Measurements from ENCODE around the gene MEF2D.

The MEF2D gene

DNA sequence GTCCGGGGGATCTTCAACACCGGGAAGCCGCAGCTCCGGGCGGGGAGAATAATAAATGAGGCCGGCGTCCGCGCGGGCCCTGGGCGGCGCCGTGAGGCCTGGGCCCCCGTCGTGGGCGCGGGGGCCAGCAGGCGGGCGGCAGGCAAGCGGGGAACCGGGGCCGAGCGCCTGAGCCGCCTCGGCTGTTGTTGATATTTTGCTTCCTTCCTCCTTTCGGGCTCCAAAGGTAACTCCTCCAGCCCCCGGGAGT is at the start of gene MEF2D:
Gene MEF2D, minus strand, starts transcription at position 233 of the 250 bp plus-strand sequence. CDS start 17,483 bp downstream, outside the sequence.
- no peak for DNase-seq (ENCODE audit: low spot score)

DNA sequence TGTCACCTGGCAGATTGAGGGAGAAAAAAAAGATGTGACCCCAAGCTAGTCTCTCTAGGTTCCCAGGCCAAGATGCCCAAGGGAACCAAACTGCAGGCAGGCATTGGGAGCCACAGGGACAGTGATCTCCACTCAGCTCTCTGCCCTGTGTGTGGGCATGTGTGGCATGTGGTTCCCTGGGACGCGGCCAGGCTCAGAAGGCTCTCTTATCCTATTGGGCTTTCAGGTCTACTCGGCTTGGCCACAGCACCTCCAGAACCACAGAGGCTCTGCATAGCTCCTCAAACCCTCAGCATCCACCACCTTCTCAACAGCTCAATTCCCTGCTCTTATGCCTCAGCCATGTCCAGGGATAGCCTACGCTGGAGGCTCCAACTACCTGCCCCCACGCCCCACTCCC is 49.8 kb upstream of the MEF2D start:
- DNase-seq (ENCODE audit: low spot score) = no peak

DNA sequence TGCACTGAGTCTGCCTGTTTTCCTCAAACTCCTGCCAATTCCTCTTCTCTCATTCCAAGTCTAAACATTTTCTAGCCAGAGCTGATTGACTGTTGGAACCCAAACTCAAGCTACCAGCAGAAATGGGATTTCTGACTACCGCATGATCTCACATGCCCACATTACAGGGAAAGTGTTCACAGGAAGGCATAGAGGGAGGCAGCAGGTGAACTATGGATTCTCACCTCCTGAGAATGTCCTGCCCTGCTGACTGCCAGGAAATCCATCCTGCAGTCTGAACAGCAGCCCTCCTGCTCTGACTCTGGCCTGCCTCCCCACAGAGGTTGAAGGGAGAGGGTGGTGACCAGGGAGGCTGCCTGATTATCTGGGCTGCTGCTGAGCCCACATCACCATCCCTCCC is 49.3 kb upstream of the MEF2D start:
- no peak for DNase-seq (ENCODE audit: low spot score)

DNA sequence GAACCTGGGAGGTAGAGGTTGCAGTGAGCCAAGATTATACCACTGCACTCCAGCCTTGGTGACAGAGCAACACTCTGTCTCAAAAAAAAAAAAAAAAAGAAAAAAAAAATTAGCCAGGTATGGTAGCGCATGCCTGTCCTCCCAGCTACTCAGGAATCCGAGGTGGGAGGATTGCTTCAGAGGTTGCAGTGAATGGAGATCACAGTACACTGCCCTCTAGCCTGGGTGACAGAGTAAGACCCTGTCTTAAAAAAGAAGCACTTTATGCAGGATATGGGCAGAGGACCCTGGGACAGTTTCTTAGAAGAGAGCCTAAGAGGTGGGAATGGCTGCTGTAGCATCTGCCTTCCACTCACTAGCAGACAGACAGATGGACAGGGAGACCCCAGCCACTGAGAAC is 48.8 kb upstream of the MEF2D start:
- no peak for DNase-seq (ENCODE audit: low spot score)

DNA sequence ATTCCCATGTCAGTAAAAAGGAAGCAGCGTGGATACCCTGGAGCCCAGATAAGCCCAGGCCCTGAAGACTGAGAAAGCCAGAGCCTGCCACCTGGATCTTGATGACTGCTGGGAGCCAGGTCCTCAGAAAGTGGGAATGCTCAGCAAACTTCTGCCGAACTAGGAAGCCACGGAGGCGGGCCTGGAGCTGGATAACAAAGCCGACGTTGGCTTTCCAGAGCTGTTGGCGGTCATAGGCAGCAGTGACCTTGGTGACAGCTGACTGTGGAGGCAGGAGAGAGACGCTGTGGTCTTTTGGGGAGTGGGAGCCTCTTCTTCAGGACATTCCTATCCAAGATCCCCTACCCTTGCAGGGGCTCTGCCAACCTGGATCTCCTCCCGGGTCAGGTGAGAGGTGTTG is 47.4 kb upstream of the MEF2D start:
- no peak for DNase-seq (ENCODE audit: low spot score)

DNA sequence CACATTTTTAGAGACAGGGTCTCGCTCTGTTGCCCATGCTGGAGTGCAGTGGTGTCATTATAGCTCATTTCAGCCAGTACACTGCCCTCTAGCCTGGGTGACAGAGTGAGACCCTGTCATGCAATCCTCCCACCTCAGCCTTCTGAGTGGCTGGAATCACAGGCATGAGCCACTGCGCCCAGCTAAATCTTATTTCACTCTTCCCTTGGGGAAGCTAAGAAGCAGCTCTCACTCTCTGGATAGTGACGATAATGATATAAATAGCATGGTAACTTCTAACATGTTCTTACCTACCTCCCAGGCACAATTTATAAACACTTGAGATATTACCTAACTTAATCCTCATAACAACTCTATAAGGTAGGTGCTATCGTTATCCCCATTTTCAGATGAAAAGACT is 46.9 kb upstream of the MEF2D start:
- no peak for DNase-seq (ENCODE audit: low spot score)

DNA sequence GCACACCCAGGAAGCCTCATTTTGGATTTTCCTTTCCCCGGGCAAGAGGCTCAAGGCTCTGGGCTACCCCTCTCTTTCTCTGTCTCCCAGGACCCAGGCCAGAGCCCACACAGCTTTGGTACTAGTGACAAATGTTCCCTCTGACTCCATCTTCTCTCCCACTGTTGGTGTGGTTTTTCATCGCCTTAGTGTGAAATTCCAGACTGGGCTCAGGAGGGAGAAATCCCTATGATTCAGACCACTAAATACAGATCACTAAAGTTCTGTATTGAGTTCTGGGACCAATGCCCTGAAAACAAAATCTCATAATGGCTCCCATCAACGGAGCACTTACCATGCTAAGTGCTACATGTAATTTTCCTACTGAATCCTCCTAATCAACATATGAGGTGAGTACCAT is 45.7 kb upstream of the MEF2D start:
- DNase-seq (ENCODE audit: low spot score) = no peak

DNA sequence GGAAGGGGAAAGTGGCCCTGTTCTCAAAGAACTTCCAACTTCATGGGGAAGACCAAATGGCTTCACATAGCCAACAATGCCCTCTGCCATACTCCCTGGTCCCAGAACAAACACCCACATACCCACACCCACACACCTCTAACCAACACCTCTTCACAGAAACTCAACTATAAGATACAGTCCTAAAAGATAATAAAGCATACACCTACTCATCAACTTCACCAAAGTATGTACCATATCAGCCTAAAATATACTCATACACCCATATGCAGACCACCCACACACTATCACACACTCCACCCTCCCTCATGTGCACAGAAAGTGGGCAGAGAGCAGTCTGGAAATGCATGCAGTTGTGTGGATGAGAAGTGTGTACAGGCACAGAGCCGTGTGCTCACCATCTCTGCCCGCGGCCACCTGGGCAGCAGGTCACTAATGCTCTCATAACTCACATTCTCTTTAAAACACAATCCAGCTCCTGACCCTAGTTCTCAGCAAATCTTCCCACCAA is 44.1 kb upstream of the MEF2D start:
- DNase-seq (ENCODE audit: low spot score) = no peak

DNA sequence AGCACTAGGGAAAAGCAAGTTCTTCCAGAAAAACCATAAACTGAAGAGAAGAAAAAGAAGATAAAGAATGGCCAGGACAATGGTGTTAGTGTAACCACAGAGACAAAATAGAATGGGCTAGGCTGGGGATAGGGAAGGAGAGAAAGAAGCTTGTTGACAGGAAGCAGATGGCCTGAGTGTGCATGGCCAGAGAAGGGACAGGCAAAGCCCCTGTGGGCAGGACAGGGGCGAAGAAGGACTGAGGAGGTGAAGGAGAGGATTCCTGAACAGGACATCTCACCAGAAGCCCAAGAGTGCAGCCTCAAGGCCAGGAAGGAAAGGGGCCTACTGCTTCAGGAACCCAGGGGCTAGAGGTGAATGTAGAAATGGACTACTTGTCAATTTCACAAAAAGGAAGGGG is 42.5 kb upstream of the MEF2D start:
- no peak for DNase-seq (ENCODE audit: low spot score)

DNA sequence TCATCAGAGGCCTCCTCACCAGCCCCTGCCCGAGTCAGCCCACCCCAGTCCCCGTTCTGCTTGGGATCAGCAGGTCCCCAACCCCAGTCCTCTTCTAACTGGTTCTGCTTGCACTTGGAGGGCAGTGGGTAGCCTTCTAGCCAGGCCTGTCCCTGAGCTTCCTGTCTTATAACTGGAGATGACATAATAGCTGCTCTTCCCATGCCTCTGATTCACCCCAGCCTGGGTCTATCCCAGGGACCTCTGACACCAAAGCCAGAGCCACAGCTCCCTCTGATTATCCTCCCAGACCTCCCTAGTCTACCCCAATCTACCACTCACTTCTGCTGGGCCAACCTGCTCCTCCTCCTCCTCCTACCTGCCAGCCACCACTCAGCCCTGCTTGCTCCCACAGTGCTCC is 40.4 kb upstream of the MEF2D start:
- DNase-seq (ENCODE audit: low spot score) = no peak

DNA sequence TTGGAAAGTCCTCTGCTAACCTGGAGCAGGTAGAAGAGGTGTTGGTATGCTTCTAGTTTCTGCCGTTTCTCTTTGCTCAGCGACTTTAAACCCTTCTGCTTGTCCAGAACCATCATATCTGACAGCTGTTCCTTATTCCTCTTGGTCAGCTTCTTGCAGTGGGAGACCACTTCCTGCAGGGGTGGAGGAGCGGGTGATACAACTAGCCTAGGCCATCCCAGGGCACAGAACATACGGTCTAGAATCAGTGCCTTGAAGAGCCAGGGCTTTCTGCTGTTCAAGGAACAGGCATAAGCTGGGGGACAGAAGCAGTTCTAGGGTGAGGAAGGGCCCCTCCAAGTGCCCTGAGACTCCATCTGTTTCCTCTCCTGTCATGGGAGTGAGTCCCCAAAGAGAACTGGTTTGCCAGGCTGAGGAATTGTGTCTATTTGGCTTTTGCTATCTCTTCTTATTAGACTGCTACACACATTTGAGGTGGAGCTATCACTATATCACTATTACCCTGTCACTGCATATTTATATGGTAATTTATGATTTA is 39.3 kb upstream of the MEF2D start:
- DNase-seq (ENCODE audit: low spot score) = no peak

DNA sequence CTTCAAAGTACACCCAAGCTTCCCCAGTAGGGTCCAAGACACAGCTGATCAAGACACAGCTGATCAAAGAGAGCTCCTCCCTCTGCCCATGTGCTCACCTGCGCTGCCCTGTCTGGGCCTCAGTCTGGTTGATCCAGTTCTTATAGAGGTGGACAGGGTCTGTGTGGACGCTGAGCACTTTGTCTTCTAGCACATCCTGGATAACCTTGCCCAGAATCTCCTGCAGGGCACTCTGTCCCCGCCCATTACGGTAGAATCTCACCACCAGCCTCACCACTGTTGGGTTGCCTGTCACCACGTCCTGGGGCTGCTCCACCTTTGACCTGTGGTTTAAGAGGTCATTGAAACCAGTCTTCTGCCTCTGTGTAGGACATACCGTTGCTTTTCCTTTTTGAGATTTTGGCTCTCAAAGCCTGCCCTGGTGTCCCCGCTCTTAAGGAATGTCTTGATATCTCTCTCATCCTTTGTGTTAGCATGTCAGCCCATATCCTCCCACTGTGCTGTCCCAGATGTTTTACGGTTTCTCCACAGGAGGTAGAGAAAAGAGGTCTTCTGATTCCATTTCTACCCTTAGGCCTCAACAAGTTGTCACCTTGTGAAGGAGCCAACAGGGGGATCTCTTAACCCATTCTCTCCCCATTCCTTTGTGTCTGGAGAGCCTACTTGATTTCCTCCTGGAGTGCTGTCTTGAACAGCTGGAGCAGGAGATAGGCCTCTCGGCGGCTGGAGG is 38.3 kb upstream of the MEF2D start:
- no peak for DNase-seq (ENCODE audit: low spot score)

DNA sequence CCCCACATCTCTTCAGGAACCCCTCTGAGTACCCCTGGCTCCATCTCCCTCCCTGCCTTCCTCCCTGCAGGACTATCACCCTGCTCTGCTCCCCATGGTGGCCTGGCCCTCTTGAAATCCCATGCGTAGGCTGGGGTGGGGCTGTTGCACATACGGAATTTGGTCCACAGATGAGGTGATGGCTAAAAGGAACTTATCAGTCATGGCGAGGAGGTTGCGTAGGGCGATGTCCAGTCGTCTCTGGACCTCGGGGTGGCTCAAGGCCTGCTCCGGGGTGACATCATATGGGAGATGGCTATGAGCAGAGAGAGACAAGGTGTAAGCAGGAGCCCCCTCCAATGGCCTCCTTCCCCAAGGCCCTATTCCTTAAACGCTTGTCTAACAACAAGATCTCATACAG is 36.5 kb upstream of the MEF2D start:
- no peak for DNase-seq (ENCODE audit: low spot score)

DNA sequence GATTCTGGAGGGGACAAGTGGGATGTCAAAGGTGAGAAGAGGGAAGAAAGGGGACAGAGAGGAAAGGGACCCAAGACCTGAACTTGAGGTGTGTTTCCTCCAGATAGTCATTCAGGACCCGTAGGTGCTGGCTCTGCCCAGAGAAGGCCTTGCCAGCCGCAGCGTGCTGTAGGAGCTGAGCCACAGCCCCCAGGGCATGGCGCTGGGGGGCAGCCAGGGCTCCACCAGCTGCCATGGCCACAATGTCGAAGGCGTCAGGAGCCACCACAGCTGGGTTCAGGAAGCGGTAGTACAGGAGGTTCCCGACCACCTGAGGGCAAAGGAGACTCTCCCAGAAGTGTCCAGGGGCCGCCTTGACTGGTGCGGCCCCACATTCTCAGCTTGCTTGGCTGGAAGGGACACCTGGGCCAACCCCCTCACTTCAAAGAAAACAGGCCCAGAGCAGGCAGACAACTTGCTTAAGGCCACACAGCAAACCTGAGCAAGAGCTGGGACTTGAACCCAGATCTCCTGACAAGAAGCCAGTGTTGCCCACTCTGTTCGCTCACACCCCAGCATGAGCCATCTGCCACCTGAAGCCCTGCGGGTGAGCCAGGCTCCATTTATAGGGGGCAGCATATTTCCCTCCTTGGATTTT is 34.0 kb upstream of the MEF2D start:
- DNase-seq (ENCODE audit: low spot score) = no peak

DNA sequence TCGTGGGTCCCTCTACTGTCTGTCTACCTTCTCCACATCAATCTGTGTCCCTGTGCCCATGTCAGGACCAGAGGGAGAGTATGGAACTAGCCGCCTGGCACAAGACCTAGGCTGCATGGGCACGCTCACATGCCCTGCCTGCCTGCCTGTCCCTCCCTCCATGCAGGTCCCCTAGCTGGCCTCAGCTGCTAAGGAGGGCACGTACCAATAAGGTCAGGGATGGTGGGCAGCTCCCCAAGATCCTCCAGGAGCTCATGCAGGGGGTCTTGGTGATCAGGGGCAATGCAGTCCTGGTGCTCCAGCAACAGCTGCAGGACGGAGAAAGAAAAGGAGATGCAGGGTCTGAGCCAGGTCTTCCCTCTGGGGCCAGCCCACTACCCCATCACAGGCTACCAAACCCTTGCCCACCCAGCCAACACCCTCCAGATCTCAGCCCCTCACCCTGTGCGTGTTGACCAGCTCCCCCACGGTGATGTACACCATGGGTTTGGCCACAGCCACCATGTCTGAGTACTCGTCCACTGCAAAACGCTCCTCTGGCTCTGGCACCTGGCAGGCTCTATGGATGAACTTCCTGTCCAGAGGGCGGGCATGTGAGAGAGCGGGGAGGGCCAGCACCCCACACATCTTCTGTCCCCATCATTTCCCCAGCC is 33.1 kb upstream of the MEF2D start:
- no peak for DNase-seq (ENCODE audit: low spot score)

DNA sequence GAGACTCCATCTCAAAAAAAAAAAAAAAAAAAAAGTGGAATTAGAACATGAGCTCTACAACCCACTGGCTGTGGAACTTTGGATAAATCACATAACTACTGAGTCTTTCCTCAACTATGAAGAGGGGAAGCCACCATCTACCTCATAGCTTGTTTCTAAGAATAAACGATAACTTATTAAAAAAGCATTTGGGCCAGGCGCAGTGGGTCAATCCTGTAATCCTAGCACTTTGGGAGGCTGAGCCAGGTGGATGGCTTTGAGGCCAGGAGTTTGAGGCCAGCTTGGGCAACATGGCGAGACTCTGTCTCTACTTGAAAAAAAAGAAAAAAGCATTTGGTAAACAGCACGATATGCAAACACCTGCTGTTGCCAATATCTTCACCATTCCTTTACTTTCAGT is 31.8 kb upstream of the MEF2D start:
- no peak for DNase-seq (ENCODE audit: low spot score)

DNA sequence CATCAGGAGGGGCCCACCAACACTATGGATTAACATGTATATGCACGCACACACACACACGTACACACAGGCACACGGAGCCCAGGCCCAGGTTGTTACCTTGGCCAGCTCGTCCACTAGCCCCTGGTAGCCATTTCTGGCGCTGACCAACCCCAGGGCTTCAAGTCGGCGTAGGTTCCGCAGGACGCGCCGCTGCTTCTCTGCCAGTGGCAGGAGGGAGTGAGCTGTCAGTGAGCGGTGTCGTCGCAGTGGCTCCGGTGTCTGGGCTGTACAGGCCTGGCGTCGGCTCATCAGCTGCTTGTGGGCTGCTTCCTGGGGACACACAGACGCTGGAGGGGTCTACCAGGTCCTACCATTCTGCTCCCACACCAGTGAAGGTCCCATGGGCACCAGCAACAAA is 29.4 kb upstream of the MEF2D start:
- no peak for DNase-seq (ENCODE audit: low spot score)

DNA sequence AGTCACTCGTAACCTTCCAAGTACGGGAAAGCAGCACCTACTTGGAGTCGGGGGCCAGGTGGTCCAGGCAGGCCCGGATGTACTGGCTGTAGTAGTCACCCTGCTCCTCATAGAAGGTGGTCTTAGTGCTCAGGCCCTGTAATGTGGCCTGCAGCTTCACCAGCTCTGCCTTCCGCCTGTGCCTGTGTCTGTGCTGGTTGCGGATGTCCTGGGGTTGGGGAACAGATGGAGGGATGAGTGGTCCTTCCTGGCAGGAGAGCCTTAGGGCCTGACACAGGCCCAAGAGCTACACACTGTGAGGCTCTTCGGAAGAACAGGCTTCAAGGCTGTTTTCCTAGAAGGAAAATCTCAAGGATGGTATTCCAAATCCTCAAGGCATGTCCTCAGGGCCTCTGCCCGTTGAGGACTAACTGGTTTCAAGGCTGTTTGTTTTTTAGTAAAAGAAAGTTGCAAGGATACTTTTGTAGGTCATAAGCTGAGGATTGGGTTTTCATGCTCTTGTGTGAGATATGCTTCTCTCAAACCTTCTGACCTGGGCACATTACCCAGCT is 28.4 kb upstream of the MEF2D start:
- DNase-seq (ENCODE audit: low spot score) = no peak

DNA sequence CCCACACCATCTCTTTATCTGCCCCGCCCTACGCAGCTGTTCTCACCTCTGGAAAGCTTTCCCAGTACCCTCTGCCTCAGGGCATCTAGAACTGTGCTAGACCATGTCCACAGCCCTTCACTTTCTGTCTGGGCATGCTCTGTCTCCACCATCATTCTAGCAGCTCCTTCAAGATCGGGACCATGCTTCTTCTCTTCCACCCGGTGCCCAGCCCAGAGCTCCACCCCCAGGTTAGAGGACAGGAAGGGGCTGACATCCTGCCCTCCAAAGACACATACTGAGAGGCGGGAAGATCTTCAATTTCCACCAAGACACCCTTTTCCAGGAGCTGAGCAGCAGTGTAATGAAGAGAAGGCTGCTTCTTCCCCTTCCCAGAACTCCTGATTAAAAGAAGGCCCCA is 27.7 kb upstream of the MEF2D start:
- no peak for DNase-seq (ENCODE audit: low spot score)

DNA sequence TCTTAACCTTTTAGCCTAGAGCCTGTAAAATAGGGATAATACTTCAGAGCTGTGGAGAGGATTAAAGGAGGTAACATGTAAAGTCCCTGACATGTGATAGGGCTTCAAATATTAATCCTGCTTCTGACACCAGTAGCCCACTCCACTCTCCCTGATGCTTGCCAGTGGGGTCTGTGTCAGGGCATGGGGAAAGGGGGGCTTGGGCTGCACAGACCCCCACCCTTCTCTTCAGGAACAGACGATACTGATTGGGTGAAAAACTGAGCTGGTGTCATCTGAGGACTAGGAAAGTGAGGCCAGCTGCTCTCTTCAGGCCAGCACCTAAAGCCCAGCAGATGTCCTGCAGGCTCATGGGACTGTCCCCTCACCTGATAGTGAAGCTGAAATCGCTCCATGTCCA is 27.0 kb upstream of the MEF2D start:
- no peak for DNase-seq (ENCODE audit: low spot score)

DNA sequence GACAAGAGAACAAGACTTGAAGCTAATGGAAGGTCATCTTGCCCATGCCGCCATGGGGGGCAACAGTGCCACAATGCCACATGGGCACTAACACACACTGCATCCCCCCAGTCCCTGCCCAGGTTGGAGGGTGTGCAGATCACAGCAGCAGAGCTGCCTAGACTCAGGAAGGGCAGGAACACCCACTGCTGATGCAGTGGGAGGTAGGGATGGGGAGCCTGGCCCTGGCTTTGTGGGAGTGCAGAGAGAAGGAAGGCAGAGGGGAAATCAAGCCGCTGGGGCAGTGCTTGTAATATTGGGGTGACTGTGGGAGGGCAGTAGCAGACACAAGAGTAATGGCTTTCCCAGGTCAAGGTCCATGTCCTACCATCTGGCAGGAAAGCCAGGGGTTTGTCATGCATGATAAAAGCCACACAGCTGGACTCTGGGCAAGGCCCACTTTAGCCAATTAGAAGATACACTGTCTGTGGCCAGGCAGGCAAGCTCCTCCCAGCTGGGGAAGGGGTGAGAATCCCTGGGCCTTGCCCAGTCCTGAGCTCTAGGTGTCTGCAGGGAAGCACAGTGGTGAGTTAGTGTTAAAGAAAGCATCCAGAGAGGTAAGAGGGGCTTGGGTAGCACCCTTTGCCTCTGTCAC is 25.4 kb upstream of the MEF2D start:
- no peak for DNase-seq (ENCODE audit: low spot score)

DNA sequence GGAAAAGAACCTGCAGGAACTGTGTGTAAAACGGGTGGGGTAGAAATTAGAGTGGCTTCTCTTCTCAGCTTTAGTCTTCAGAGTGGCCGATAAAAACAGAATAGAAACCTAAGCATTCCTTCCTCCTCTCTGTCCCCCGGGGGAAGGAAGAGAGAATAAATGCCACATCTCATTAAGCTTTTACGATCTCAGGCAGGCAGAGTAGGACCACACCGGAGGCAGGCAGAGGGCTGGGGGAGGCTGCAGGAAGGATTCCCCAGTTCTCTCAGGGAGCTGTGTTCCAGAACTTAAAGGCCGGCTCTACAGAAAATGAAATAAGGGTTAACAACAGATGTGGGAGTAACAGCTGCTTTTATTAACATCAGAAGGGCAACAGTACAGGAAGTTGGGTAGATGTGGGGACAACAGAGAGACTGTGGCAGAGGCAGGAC is 24.5 kb upstream of the MEF2D start:
- DNase-seq (ENCODE audit: low spot score) = no peak

DNA sequence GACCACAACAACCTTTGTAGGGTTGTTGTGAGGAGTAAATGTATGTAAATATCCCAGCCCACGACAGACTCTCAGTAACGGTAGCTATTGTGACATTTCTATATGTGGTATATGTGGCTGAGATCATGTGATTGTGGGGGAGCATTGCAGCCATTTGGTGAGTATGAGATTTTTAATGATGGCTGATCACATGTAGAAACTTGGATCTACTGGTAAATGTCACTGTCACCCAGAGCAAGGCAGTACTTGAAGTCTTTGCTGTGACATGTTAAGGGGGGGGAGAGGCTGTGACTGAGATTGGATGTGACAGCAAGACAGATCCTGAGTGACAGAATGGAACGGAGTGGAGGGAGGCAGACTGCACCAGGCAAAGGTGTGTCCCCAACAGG is 23.9 kb upstream of the MEF2D start:
- DNase-seq (ENCODE audit: low spot score) = no peak
